ENCODE data around the gene GPR156.
"Not testable (repeated sequence)": the region's sequence is repeated elsewhere in the genome, so short reads cannot be mapped to it uniquely, and the experiment has no call there.

Gene GPR156

DNA sequence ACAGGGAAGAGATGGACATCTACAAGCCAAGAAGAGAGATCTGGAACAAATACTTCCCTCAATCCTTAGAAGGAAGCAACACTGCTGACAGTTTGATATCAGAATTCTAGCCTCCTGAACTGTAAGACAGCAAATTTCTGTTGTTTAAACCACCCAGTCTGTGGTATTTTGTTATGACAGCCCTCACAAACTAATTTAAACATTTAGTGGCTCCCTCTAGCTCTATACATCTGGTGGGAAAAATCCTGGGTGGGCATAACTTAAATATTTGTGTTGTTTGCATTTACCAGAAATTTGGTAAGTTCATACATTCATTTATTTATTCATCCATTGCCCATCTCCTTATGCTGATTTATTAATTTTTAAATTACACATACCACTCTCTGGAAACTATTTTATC lies 128.3 kb downstream of the GPR156 start:
- DNase-seq: no peak

DNA sequence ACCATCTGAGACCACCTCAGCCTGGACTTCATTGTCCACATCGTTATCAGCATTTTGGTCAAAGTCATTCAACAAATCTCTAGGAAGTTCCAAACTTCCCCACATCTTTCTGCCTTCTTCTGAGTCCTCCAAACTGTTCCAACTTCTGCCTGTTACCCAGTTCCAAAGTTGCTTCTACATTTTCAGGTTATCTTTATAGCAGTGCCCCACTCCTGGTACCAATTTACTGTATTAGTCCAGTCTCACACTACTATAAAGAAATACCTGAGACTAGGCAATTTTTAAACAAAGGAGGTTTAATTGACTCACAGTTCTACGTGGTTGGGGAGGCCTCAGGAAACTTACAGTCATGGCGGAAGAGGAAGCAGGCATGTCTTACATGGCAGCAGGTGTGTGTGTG lies 129.3 kb downstream of the GPR156 start:
- DNase-seq: not testable (repeated sequence)

DNA sequence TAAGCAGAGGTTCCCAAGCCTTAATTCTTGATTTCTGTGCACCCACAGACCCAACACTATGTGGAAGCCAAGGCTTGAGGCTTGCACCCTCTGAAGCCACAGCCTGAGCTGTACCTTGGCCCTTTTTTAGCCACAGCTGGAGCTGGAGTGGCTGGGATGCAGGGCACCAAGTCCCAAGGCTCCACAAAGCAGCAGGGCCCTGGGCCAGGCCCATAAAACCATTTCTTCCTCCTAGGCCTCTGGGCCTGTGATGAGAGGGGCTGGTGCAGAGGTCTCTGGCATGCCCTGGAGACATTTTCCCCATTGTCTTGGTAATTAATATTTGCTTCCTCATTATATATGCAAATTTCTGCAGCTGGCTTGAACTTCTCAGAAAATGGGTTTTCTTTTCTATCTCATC lies 129.9 kb downstream of the GPR156 start:
- DNase-seq: no peak

DNA sequence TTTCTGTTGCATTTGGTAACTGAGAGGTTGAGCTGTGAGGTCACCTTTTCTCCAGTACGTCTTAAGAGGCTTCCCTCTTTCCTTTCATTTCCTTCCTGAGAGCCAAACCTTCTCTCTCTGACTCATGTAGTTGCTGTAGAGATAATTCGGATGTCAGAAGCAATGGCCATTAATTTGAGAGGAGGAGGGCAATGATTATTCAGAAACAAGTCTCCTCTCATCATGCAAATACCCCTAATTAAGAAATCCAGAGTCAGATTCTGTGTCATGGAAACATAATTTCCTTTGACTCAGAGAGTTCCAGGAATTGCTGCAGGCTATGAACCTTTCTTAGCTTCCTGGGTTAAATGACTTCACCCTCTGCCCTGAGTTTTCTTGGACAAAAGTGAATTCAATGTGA lies 131.7 kb downstream of the GPR156 start:
- DNase-seq: no peak

DNA sequence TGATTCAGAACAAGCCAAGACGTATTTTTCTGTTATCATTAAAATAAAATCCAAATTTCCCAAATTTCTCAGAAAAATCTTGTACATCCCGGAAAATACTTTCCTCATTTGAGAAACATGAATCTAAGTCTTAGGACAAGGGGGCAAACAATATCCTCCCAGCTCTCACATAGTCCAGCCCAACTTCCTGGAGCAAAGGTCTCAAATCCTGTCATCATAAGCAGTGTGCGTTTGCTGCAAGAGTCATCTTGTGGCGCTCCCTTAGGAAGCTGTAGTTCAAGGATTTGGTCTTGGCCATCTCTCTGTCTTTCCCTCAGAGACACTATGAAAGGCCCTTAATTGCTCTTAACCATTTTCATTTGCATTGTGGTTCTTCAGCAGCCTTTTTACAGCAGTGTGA lies 133.2 kb downstream of the GPR156 start:
- no peak for DNase-seq

DNA sequence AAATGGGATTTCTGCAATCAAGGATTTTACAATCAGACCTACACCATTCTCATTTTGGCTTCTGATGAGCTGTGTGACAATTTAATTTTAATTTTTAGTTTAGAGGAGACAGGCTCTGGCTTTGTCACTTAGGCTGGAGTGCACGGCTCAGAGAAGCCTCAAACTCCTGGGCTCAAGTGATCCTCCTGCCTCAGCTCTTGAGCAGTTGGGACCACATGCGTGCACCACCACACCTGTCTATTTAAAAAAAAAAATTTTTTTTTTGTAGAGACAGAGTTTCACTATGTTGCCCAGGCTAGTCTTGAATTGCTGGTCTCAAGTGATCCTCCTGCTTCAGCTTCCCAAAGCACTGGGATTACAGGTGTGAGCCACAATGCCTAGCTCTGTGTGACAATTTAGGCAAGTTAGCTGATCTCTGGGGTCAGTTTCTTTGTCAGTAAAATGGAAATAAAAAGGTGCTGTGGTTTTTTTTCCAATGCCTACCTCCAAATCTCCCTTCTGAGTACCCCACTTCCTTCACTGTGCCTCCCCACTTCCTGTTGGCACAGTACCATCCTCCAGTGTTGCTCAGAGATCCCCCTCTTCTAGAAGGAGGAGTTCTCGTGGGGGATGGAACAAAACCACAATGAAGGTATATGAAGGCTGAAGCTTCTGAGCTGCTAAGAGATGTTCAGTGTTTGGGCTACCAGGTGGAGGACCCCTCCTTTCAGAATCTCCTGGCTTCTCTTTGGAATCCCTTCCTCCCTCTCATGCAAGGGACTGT lies 136.7 kb downstream of the GPR156 start:
- DNase-seq: no peak

DNA sequence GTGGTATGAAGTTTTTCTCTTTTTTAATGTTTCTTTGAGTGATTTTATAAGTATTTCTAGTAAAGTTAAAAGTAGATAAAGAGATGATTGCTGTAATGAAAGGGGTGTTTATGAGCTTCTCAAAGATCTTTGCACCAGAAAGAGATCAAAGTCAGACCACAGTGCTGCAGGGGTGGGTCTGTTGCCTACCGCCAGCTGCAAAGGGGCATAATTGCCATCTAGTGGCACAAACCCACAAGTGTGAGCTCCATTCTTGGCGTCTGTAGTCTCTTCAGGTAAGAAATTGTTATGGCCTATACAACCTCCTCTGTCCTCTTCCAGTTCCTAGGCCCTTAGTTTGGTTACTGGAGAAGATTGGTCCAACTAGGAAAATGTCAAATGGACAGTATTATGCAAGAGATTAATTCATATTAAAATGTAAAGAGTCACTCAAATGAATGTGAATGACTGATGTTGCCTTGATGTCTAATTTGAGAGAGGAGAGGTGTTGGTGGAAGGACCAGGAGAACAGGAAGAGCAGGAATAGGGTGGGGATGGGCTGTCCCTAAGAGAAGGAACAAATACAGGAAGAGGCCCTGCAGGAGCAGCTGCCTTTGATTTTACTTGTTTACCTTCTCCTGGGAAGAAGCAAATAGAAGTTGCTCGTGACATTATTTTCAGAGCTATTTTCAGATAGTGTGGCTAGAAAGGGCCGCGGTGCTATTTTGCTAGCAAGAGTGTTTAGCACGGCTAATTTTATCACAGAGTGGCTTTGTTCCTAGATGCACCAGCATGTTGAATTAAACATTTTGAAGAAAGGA lies 137.8 kb downstream of the GPR156 start:
- DNase-seq: peak; percentile 22

DNA sequence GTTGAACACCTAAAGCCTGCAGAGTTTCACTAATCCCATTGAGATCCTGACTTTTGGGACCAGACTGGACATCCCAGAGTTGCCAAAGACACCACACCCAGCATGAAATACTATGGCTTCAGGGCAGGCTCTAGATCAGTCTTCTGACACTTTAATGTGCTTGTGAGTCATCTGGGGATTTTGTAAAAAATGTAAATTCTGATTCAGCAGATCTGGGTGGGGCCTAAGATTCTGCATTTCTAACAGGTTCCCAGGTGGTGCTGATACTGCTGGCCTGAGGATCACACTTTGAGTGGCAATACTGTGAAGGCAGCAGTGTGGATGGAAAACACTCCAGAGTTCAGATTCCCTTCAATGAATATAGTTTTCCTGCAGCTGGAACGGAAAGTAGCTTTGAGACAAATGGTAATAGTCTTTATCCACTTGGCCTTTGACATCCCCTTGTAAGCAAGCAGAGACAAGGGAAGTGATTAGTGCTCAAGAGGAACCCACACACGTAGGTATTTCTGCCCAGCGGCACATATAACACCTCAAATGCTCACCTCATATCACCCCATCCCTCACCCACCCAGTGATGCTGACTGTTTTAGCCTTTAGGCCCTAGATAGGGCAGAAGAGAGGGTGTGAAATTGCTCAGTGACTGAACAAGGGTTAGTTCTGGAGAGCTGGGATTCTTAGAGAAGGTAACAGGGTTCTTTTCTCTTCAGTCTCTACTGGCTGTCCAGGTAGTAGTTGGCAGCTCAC lies 139.3 kb downstream of the GPR156 start:
- DNase-seq: no peak

DNA sequence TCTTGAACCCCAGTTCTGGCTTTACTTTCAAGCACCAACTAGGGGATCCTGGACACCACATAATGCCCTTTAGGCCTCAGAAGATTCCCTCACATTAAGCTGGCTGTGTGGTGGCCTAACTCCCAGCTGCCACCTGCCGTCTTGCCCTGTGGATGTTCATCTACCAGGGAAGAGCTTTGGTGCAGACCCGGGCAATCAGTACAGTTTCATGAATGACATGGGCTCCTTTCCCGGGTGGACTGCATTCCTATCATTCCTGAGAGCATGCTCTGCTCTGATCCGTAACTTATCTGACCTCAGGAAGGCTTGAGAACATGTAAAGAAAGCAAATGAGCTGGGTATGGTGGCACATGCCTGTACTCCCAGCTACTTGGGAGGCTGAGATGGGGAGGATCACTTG lies 140.8 kb downstream of the GPR156 start:
- no peak for DNase-seq

DNA sequence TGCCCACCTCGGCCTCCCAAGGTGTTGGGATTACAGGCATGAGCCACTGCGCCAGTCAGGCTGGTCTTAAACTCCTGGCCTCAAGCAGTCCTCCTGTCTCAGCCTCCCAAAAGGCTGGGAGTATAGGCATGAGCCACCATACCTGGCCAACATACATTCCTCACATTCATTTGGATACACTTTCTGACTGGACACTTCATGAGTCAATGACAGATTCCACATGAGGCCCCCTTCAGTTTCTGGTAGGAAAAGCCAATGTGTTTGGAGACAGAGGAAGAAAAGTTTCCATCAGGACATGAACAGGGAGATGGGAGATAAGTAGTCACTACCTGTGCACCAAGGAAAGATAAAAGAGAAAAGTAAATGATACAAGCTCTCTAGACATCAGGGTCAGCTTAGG lies 141.3 kb downstream of the GPR156 start:
- DNase-seq: no peak

DNA sequence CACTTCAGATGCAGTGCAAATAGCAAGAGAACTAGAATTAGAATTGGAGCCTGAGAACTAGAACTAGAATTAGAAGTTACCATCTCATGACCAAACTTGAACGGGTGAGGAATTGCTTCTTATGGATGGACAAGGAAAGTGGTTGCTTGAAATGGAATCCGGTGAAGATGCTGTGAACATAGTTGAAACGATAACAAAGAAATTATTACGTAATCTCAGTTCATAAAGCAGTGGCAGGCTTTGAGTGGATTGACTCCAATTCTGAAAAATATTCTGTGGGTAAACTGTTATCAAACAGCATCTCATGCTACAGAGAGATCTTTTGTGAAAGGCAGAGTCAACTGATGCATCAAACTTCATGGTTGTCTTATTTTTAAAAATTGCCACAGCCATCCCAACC lies 142.8 kb downstream of the GPR156 start:
- no peak for DNase-seq

DNA sequence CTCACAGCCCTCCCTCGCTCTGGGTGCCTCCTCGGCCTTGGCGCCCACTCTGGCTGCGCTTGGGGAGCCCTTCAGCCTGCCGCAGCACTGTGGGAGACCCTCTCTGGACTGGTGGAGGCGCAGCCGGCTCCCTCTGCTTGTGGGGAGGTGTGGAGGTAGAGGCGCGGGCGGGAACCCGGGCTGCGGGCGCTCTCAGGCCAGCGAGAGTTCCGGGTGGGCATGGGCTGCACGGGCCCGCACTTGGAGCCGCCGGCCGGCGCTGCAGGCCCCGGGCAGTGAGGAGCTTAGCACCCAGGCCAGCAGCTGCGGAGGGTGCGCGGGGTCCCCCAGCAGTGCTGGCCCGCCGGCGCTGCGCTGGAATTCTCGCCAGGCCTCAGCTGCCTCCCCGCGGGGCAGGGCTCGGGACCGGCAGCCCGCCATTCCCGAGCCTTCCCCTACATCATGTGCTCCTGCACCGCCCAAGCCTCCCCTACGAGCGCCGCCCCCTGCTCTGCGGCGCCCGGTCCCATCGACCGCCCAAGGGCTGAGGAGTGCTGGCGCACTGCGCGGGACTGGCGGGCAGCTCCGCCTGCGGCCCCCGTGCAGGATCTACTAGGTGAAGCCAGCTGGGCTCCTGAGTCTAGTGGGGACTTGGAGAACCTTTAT lies 144.8 kb downstream of the GPR156 start:
- DNase-seq: no peak

DNA sequence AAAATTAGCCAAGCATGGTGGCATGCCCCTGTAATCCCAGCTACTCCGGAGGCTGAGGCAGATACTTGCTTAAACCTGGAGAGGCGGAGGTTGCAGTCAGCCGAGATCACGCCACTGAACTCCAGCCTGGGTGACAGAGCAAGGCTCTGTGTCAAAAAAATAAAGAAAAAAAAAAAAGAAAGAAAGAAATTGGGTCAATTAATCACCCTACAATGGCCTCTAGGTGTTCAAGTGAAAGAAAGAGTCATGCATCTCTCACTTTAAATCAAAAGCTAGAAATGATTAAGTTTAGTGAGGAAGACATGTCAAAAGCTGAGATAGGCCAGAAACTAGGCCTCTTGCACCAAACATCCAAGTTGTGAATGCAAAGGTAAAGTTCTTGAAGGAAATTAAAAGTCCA lies 145.9 kb downstream of the GPR156 start:
- DNase-seq: no peak

DNA sequence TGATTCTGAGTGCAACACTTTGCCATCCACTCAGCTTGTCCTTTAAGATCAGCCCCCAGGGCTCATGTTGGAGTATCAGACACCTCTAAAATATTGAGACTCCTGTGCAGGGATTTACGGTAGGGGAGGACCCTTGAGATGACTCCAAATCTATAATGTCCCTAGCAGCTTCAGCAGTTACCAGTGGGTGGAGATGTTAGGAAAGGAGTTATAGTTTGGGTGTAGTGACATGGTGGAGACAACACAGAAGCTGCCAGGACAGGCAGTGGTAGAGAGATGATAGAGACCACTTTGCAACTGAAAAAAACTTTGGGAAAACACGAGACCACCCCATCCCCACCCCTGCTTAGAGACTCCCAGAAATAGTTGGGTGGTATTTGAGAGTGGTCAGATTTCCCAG lies 147.5 kb downstream of the GPR156 start:
- DNase-seq: no peak

DNA sequence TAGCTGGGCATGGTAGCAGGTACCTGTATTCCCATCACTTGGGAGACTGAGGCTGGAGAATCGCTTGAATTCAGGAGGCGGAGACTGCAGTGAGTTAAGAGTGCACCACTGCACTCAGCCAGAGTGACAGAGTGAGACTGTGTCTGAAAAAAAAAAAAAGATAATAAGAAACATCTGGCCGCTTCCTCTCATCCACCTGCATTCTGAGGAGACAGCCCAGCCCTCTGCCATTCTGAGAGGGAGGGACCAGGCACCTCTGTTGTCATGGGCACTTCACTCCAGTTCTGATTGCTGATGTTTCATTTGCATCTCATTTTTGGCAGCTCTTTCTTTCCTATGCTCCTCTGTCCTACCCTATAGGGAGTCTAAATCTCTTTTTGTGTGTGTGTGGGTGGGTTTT lies 154.4 kb downstream of the GPR156 start:
- DNase-seq: no peak

DNA sequence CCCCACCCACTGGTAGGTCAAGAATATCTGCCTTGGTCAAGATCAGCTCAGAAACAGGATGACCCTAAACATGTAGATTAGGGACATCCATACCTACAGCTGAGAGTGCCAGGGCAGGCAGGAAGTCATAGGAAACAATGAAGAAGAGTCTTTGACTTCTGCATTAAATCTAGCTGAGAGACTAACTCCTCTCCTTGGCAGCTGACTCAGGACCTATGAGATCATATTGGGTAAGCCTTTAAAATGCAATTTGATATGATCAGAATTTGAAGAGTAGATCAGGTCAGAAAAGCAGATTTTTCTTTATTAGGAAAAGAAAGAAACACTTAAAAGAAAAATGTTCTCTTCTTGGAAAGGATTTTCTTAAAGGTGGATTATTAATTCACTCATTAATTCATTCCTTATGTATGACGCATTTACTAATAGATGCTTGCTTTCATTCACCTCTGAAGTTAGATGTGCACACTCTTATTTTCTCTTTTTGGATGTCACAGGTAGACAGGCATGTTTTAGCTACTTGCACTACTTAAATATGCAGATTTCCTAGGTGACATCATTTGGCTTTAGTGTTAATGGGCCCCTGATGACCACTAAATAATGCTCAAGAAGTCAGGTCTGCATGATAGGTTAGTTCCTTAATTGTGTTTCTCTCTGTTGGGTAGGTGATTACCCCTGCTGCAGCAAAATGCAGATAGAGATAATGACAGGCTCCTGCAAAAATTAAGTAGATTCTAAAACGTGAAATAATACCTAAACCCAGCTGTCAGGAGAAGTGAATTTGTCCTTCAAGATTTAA lies 155.1 kb downstream of the GPR156 start:
- no peak for DNase-seq

DNA sequence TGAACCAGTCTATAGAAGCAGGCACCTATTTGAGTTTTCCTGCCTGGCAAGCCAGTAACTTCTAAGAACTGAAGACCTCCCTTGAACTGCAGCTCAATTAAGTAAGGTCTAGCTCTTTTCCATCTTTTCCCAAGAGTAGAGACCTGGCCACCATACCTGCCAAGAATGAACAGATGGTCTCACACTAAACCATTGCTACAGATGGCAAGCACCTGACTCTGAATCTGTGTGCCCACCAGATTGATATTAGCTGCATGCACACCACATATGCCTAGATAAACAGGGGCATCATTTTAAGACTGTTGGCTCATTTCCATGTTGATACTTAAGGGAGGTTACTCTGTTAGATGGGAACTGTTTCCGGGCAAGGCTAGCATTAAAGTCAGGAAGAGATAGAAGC lies 156.0 kb downstream of the GPR156 start:
- DNase-seq: no peak

DNA sequence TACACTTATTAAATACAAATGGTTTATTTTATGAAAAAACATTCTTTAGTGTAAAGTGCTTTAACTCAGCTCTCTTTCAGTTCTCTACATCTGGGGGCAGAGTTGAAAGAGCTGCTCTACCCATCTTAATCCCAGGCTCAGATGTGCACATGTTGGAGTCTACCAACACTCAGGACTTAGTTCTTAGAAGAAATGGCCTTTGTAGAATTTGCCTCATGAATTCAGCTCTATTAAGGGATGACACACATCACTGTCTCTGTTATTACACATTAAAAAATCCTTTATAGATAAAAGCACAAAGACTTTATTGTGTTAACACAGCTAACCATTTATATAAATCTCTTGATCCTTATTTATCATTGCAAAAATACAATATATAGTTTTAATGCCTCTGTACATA lies 159.0 kb downstream of the GPR156 start:
- DNase-seq: no peak

DNA sequence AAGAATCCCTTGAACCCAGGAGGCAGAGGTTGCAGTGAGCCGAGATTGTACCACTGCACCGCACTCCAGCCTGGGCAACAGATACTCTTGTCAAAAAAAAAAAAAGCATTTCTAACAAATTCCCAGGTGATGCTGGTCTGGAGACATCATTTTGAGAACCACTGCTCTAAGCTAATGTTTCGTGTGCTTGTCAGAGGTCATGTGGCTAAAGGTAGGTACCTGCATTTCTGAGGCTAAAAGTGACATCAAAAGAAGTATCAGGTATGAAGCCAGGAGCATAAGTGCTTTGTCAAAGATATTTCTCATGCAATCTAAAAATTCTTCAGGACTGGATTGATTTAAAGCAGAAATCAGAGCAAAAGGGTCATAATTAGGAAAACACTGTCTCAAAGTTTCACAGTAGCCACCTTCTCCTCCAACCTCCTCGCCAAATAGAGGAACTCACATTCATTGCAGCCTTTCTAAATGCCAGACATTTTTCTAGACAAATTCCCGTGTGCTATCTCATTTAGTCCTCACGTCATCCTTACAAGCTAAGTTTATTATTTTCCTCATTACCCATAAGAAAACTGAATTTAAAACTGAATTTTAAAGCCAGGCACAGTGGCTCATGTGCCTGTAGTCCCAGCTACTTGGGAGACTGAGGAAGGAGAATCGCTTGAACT lies 165.0 kb downstream of the GPR156 start:
- no peak for DNase-seq
